DOHH2 (cell line): ENCODE measurements around the gene TRMT1.

Source experiments
- H3F3A ChIP-seq: fragments of 200-600 bp; sonication (generic), shearing (Covaris generic); 2 replicates; pipeline ENCODE4 v1.6.0; 2016; ENCODE audit warnings: antibody characterized with exemption, mild to moderate bottlenecking; ENCODE audit not compliant: control insufficient read depth, insufficient read depth
- H3K27ac ChIP-seq: fragments of 200-600 bp; sonication (generic); 2 replicates; pipeline ENCODE4 v1.5.1; 2014; ENCODE audit warnings: low read depth, mild to moderate bottlenecking, low read length, moderate library complexity
- H3K27me3 ChIP-seq: fragments of 200-600 bp; sonication (generic); 2 replicates; pipeline ENCODE4 v1.6.1; 2014; ENCODE audit warnings: mild to moderate bottlenecking, low read length, mixed read lengths; ENCODE audit not compliant: control insufficient read depth
- H3K36me3 ChIP-seq: fragments of 200-600 bp; sonication (generic); 2 replicates; pipeline ENCODE4 v1.6.1; 2014; ENCODE audit warnings: mild to moderate bottlenecking, low read length, moderate library complexity, mixed read lengths; ENCODE audit not compliant: control insufficient read depth
- H3K4me1 ChIP-seq: fragments of 200-600 bp; sonication (generic); 2 replicates; pipeline ENCODE4 v1.6.1; 2014; ENCODE audit warnings: mild to moderate bottlenecking, low read length, mixed read lengths; ENCODE audit not compliant: control insufficient read depth
- H3K4me2 ChIP-seq: fragments of 200-600 bp; sonication (generic); 2 replicates; pipeline ENCODE4 v1.6.0; 2014; ENCODE audit warnings: mild to moderate bottlenecking, low read length, moderate library complexity
- H3K4me3 ChIP-seq: fragments of 200-600 bp; sonication (generic); 2 replicates; pipeline ENCODE4 v1.5.1; 2014; ENCODE audit warnings: mild to moderate bottlenecking, low read length, mixed read lengths
- H3K79me2 ChIP-seq: fragments of 200-600 bp; sonication (generic); 2 replicates; pipeline ENCODE4 v1.6.1; 2014; ENCODE audit warnings: mild to moderate bottlenecking, low read length, mixed read lengths; ENCODE audit not compliant: control insufficient read depth
- H3K9me2 ChIP-seq: fragments of 200-600 bp; sonication (generic); replicated peaks from 2 replicates; pipeline ENCODE4 v1.6.1; 2014; ENCODE audit warnings: mild to moderate bottlenecking, low read length, mixed read lengths; ENCODE audit not compliant: control insufficient read depth
- H3K9me3 ChIP-seq: fragments of 200-600 bp; sonication (generic); 2 replicates; pipeline ENCODE4 v1.6.1; 2014; ENCODE audit warnings: antibody characterized with exemption, low read length, mixed read lengths; ENCODE audit not compliant: control insufficient read depth, insufficient read depth
- H4K20me1 ChIP-seq: fragments of 200-600 bp; sonication (generic); 2 replicates; pipeline ENCODE4 v1.6.0; 2014; ENCODE audit warnings: low read depth, mild to moderate bottlenecking, antibody characterized with exemption, low read length, moderate library complexity; ENCODE audit not compliant: control insufficient read depth, insufficient read depth
- CTCF ChIP-seq: fragments of 200-600 bp; sonication (generic); IDR thresholded peaks from one replicate; pipeline ENCODE4 v1.5.1; 2014; ENCODE audit warnings: antibody characterized with exemption, mild to moderate bottlenecking, low read depth, low read length; ENCODE audit not compliant: poor library complexity, severe bottlenecking
- EZH2phosphoT487 ChIP-seq: fragments of 200-600 bp; sonication (generic); IDR thresholded peaks from 2 replicates; pipeline ENCODE4 v1.6.1; 2017; ENCODE audit warnings: borderline replicate concordance, mild to moderate bottlenecking, antibody characterized with exemption, low read length, moderate library complexity, mixed read lengths

Gene TRMT1

GRCh38 chr19:13160557-13160956 lies 44.0 kb upstream of the TRMT1 start:
- H3K79me2 ChIP-seq = no peaks in the 10 kb centered on the region
- H3K4me3 ChIP-seq = no peak overlapping the region
- no peak overlapping the region for H3K4me2 ChIP-seq
- no peaks in the 10 kb centered on the region for H3K27me3 ChIP-seq
- no peaks in the 10 kb centered on the region for H3K9me2 ChIP-seq
- no peaks in the 10 kb centered on the region for H3K9me3 ChIP-seq
- TF ChIP-seq EZH2phosphoT487 (no peak), CTCF (no peak)
- peaks cover 59% of the 10 kb centered on the region for H3F3A ChIP-seq
- H3K4me1 ChIP-seq = peaks cover 75% of the 10 kb centered on the region
- 0 out of 2 replicates have a peak, but pooled peaks cover 2% of the 10 kb centered on the region for H3K36me3 ChIP-seq
- no peaks in the 10 kb centered on the region for H4K20me1 ChIP-seq
- H3K27ac ChIP-seq = no peak overlapping the region

GRCh38 chr19:13159713-13160112 lies 43.2 kb upstream of the TRMT1 start:
- H3K9me2 ChIP-seq = no peaks in the 10 kb centered on the region
- no peaks in the 10 kb centered on the region for H3K9me3 ChIP-seq
- H3K4me2 ChIP-seq = no peak overlapping the region
- peaks cover 9% of the 10 kb centered on the region for H3K36me3 ChIP-seq
- no peaks in the 10 kb centered on the region for H4K20me1 ChIP-seq
- H3K79me2 ChIP-seq = peaks cover 6% of the 10 kb centered on the region
- H3K27ac ChIP-seq = no peak overlapping the region
- H3K27me3 ChIP-seq = no peaks in the 10 kb centered on the region
- no peak overlapping the region for H3K4me3 ChIP-seq
- no peak for TF ChIP-seq CTCF
- TF ChIP-seq EZH2phosphoT487 = no peak
- H3K4me1 ChIP-seq = peaks cover 73% of the 10 kb centered on the region
- peaks cover 61% of the 10 kb centered on the region for H3F3A ChIP-seq

GRCh38 chr19:13155472-13156359 lies 39.2 kb upstream of the TRMT1 start:
- Histone ChIP-seq H3K36me3 (peaks cover 34% of the 10 kb centered on the region), H3F3A (peaks cover 52% of the 10 kb centered on the region), H3K4me3 (peak overlapping the region; percentile 87), H3K9me2 (no peaks in the 10 kb centered on the region), H3K27ac (peak overlapping the region; percentile 98), H3K79me2 (peaks cover 40% of the 10 kb centered on the region), H3K27me3 (no peaks in the 10 kb centered on the region), H3K4me2 (peak overlapping the region; percentile 96), H4K20me1 (peaks cover 8% of the 10 kb centered on the region; the same call in 1 of the 2 replicates), H3K9me3 (no peaks in the 10 kb centered on the region), H3K4me1 (peaks cover 45% of the 10 kb centered on the region)
- no peak for TF ChIP-seq EZH2phosphoT487
- no peak for TF ChIP-seq CTCF
